IPS-18c (cell line): ENCODE data around the gene TDO2.

Experiments used
- H3K4me3 ChIP-seq: 2 replicates; pipeline ENCODE4 v1.7.0; 2013; ENCODE audit warnings: low read depth, mild to moderate bottlenecking, low read length, moderate library complexity; ENCODE audit not compliant: insufficient read depth
- H3K9me3 ChIP-seq: one replicate; pipeline ENCODE4 v1.6.1; 2013; ENCODE audit warnings: mild to moderate bottlenecking, low read length, moderate library complexity; ENCODE audit not compliant: control insufficient read depth, insufficient read depth

Gene TDO2

GRCh38 chr4:155941820-155942219, 38.3 kb downstream of the TDO2 start:
- H3K4me3 ChIP-seq: no peak overlapping the region
- no peaks in the 10 kb centered on the region for H3K9me3 ChIP-seq

GRCh38 chr4:155943605-155944291, 40.3 kb downstream of the TDO2 start:
- Histone ChIP-seq H3K9me3 (no peaks in the 10 kb centered on the region), H3K4me3 (no peak overlapping the region)

- H3K9me3 ChIP-seq: no peaks in the 10 kb centered on the region
- H3K4me3 ChIP-seq: no peak overlapping the region
Observed at GRCh38 chr4:155944516-155944915, 41.0 kb downstream of the TDO2 start.

- Histone ChIP-seq H3K9me3 (no peaks in the 10 kb centered on the region), H3K4me3 (no peak overlapping the region)
Observed at GRCh38 chr4:155946486-155946885, 43.0 kb downstream of the TDO2 start.

GRCh38 chr4:155948541-155948940, 45.0 kb downstream of the TDO2 start:
- no peaks in the 10 kb centered on the region for H3K9me3 ChIP-seq
- H3K4me3 ChIP-seq: no peak overlapping the region

GRCh38 chr4:155950461-155950860, 47.0 kb downstream of the TDO2 start:
- H3K9me3 ChIP-seq: no peaks in the 10 kb centered on the region
- no peak overlapping the region for H3K4me3 ChIP-seq

GRCh38 chr4:155952501-155952901, 49.0 kb downstream of the TDO2 start:
- Histone ChIP-seq H3K4me3 (no peak overlapping the region), H3K9me3 (no peaks in the 10 kb centered on the region)

GRCh38 chr4:155953151-155954117, 49.9 kb downstream of the TDO2 start, which contains the start of gene CTSO:
Gene CTSO, minus strand, starts transcription at chr4:155953866. Its CDS starts 19 bp downstream, at chr4:155953847.
- H3K4me3 ChIP-seq: peak within 1 kb of the TSS; percentile 48; the same call in 1 of the 2 replicates
- H3K9me3 ChIP-seq: no peaks in the 10 kb centered on the region

- Histone ChIP-seq H3K4me3 (no peak overlapping the region; the same call in 1 of the 2 replicates), H3K9me3 (no peaks in the 10 kb centered on the region)
Observed at GRCh38 chr4:155954118-155954685, 50.7 kb downstream of the TDO2 start.

GRCh38 chr4:155954939-155955338, 51.4 kb downstream of the TDO2 start:
- no peaks in the 10 kb centered on the region for H3K9me3 ChIP-seq
- H3K4me3 ChIP-seq: no peak overlapping the region

GRCh38 chr4:155956461-155956860, 53.0 kb downstream of the TDO2 start:
- Histone ChIP-seq H3K4me3 (no peak overlapping the region), H3K9me3 (no peaks in the 10 kb centered on the region)

GRCh38 chr4:155959417-155959816, 55.9 kb downstream of the TDO2 start:
- H3K9me3 ChIP-seq: no peaks in the 10 kb centered on the region
- no peak overlapping the region for H3K4me3 ChIP-seq

- Histone ChIP-seq H3K9me3 (no peaks in the 10 kb centered on the region), H3K4me3 (no peak overlapping the region)
Observed at GRCh38 chr4:155960522-155960921, 57.0 kb downstream of the TDO2 start.

- no peak overlapping the region for H3K4me3 ChIP-seq
- no peaks in the 10 kb centered on the region for H3K9me3 ChIP-seq
Observed at GRCh38 chr4:155961575-155961974, 58.1 kb downstream of the TDO2 start.

- no peak overlapping the region for H3K4me3 ChIP-seq
- no peaks in the 10 kb centered on the region for H3K9me3 ChIP-seq
Observed at GRCh38 chr4:155962767-155963166, 59.3 kb downstream of the TDO2 start.

- H3K9me3 ChIP-seq: no peaks in the 10 kb centered on the region
- no peak overlapping the region for H3K4me3 ChIP-seq
Observed at GRCh38 chr4:155964016-155964891, 60.8 kb downstream of the TDO2 start.

GRCh38 chr4:155966171-155966570, 62.7 kb downstream of the TDO2 start:
- Histone ChIP-seq H3K4me3 (no peak overlapping the region), H3K9me3 (no peaks in the 10 kb centered on the region)
